ENCODE results near the gene CDK5RAP2.

DNA sequence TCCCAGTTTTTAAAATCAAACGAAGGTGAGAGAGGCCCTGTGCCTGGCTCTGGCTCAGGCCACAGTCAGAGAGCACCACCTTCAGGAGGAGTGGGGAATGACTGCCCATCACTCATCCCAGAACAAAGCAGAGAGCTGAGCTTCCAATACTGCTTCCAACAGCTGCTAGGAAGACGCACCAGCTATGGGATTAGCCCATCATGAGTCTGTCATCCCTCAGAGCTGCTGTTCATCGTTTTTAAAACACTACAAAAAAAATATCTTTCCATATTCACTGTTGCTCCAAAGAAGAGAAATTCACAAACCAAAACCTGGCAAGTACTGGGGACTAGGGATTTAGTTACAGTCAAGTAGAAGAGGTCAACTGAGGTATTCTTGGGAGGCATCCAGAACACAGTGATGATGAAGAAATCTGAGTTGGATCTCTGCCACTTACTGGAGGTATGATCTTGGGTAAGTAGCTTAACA is 102.4 kb downstream of the CDK5RAP2 start:
- TF ChIP-seq CTCF (conservative IDR thresholded peaks at IDR 0.05 in 1 of 2, IDR thresholded peaks at IDR 0.05 in 1 of 2; ENCODE audit: low read depth in 1 of 2, low read length in 2 of 2), result peak; percentile 100
- no peak for TF ChIP-seq EZH2 (IDR thresholded peaks at IDR 0.05; ENCODE audit: low read length, missing control alignments)

All from fibroblast of lung (primary cell).